Upper lobe of left lung (tissue), 4 donors: ENCODE data around the gene LATS2.

Experiments used
- EP300 ChIP-seq, 4 donors: sonication (generic); formaldehyde crosslinking; IDR thresholded peaks; one replicate each; pipeline ENCODE4 v1.5.1; 2017; ENCODE audit warnings: antibody characterized with exemption in 4 of 4, control low read depth in 2 of 4
- POLR2A ChIP-seq, 4 donors: fragments of 450-650 bp; IDR thresholded peaks; one replicate each; pipeline ENCODE4 v1.5.1; 2016 to 2017; ENCODE audit warnings: antibody characterized with exemption in 4 of 4, mild to moderate bottlenecking in 2 of 4
- POLR2AphosphoS5 ChIP-seq, 2 donors: sonication (generic); formaldehyde crosslinking; IDR thresholded peaks; one replicate each; pipeline ENCODE4 v1.5.1; 2017; ENCODE audit warnings: antibody characterized with exemption in 2 of 2
- TF ChIP-seq, protein P1 (sequence below), 6 experiments: fragments of 450-650 bp in 4 of 6; fragments of 200-600 bp in 2 of 6; sonication (generic) in 2 of 6; IDR thresholded peaks; one replicate each; pipeline ENCODE4 v1.5.1; 2016 to 2019; ENCODE audit warnings: antibody characterized with exemption in 6 of 6

DNA sequence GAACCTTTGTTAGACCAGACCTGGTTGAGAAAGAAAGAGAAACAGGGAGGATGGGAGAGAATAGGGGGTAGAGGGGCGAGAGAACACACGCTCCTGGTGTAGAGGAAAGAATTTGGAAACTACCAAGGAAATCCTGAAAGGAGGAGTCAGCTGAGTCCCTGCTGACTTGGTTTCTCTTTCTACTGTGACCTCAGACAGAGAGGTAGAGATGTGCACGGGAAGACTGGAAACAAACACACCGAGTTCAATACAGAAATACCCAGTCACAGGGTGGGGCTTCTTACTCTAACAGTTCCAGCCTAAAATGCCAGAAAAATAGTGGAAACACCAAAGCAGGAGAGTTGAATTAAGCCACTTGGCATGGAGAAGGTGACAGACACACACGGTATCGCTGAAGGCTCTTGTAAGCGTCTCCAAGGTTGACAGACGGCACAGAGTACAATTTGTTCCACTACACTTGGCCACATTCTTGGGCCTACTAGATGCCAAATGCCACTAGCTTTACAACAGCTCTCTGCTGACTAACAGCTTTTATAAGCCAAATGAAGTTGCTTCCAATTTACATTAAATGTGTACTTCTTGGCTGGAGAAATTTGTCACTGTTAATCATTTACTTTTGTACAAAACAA lies 28.1 kb downstream of the LATS2 start:
- TF ChIP-seq, protein P1, sequence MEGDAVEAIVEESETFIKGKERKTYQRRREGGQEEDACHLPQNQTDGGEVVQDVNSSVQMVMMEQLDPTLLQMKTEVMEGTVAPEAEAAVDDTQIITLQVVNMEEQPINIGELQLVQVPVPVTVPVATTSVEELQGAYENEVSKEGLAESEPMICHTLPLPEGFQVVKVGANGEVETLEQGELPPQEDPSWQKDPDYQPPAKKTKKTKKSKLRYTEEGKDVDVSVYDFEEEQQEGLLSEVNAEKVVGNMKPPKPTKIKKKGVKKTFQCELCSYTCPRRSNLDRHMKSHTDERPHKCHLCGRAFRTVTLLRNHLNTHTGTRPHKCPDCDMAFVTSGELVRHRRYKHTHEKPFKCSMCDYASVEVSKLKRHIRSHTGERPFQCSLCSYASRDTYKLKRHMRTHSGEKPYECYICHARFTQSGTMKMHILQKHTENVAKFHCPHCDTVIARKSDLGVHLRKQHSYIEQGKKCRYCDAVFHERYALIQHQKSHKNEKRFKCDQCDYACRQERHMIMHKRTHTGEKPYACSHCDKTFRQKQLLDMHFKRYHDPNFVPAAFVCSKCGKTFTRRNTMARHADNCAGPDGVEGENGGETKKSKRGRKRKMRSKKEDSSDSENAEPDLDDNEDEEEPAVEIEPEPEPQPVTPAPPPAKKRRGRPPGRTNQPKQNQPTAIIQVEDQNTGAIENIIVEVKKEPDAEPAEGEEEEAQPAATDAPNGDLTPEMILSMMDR (IDR thresholded peaks at IDR 0.05): no peak
- TF ChIP-seq POLR2A (IDR thresholded peaks at IDR 0.05): no peak
- peak in 2 of 4 donors; percentile 92 to 94 for TF ChIP-seq EP300 (IDR thresholded peaks at IDR 0.05)
- TF ChIP-seq POLR2AphosphoS5 (IDR thresholded peaks at IDR 0.05): peak; percentile 44 to 72
